ENCODE measurements around the gene LRRC56.

Gene LRRC56

DNA sequence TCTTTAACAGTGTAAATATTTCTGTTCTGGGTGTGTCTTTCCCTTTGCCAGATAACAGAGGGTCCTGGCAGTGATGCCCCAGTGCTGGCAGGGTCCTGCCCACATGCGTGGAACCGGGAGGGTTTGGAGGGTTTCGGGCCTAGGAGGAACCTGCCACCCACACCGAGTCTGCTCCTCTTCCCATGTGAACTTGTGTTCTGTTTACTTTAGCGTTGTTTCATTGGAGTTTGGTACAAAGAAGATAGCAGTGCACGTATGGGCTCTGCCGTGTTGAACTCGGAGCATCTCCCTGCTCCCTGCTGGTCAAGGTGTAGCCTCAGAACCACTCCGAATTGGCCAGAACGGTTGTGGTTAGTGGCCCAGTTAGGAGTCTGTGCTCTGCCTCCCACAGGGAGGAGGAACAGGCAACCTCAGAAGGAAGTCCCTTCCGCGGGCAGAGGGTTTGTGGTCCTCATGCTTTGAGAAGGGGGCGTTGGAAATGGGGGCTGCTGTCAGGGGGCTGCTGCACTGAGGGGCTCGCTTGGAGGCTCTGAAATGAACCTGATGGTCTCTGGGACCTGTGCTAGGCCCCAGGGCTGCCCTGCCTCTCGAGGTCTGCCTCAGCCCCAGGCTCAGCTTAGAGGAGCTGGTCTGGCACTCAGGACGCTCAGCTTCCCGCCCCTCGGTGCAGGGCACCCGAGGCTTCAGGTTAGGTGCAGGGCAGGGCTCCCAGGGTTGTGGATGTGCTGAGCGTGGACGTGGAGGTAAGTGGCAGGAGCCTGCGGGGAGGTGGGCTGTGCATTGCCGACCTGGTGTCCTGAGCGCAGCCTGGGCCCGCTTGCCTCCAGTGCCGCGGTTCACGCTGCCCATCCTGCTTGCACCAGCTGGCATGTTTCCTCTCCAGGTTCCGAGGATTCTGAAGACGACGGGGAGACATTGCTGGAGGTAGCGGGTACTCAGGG, 49.3 kb downstream of the LRRC56 start:
- DNase-seq, result no peak
- in situ Hi-C loops (cut with MboI; ENCODE audit: low pct_unique_long_range_greater_than_20kb, low sequenced_read_pairs), result no loop called here

DNA sequence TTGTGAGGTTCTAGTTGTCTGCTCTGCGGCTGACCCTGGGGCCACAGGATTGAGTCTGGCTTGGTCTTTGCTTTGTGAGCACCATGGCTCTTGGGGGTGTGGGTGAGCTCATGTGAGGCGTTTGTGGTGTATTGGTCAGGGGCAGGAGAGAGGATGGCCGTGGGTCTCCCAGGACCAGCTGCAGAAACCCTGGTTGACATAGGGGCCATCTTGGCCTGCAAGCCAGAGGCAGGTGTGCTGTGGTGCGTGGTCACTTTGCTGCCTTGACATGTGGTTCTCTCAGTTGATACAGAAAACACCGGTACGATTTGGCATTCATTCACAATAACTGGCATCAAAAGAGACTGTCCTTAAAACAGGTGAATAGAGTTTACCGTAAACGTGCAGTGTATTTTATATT, 50.2 kb downstream of the LRRC56 start:
- in situ Hi-C loops (cut with MboI; ENCODE audit: low pct_unique_long_range_greater_than_20kb, low sequenced_read_pairs), result no loop called here
- no peak for DNase-seq

DNA sequence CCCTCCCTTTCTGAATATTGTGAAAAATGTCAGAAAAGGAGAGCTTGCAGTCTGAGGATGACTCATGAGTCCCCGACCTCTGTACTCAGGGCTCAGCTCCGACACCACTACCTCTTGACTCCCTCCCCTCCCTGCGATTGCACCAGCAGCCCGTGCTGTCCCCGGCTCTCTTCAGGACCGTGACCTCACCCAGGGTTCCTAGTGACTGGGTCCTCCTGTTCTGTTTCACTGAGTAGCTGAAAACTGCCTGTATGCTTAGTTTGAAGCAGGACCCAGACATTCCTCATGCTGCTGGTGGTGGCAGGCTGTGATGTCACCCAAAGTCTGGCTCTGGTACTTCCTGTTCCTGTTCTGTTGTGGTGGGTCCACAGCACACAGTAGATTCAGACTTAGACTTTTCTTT, 50.7 kb downstream of the LRRC56 start:
- in situ Hi-C loops (cut with MboI; ENCODE audit: low pct_unique_long_range_greater_than_20kb, low sequenced_read_pairs), result no loop called here
- DNase-seq, result peak; percentile 29

DNA sequence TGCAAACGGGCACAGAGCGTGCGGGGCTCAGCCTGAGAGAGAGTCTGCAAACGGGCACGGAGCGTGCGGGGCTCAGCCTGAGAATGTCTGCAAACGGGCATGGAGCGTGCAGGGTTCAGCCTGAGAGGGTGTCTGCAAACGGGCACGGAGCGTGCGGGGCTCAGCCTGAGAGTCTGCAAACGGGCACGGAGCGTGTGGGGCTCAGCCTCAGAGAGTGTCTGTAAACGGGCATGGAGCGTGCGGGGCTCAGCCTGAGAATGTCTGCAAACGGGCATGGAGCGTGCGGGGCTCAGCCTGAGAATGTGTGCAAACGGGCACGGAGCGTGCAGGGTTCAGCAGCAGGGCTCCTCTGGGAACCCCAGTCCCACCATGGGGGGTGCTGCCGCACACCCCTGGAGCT, 52.5 kb downstream of the LRRC56 start:
- no peak for DNase-seq
- in situ Hi-C loops (cut with MboI; ENCODE audit: low pct_unique_long_range_greater_than_20kb, low sequenced_read_pairs), result no loop called here

DNA sequence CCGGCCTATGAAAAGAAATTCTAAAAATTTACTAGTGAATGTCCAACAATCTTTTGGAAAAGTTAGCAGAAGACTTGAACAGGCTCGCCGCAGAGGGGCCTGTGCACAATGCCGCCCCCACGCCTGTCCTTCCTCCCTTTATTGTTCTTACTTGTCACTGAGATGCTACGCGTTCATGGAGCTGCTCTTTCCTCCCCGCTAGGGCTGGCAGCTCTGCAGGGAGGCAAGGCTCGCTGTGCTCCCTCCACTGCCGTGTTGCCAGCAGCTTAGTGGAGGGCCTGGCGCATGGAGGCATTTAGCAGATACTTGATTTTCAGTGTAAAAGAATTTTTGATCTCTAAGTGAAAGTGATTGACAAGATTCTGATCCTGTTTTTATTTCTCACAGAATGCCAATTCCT, 53.7 kb downstream of the LRRC56 start:
- no peak for DNase-seq
- in situ Hi-C loops (cut with MboI; ENCODE audit: low pct_unique_long_range_greater_than_20kb, low sequenced_read_pairs), result no loop called here

DNA sequence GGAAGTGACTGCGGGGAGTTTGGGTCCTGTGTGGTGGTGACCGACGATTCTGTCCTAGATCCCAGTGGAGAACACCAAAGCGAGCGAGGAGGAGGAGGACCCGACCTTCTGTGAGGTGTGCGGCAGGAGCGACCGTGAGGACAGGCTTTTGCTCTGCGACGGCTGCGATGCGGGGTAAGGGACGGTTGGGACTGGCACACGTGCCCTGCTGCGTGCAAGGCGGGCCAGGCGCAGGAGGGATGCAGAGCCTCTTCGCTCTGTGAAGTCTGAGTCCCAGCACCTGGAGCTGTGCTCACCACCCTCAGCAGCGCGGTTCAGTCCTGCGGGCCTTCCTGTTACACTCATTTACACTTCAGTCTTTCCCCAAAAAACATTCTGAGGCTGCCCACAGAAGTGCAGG, 55.2 kb downstream of the LRRC56 start:
- no peak for DNase-seq
- in situ Hi-C loops (cut with MboI; ENCODE audit: low pct_unique_long_range_greater_than_20kb, low sequenced_read_pairs), result no loop called here

DNA sequence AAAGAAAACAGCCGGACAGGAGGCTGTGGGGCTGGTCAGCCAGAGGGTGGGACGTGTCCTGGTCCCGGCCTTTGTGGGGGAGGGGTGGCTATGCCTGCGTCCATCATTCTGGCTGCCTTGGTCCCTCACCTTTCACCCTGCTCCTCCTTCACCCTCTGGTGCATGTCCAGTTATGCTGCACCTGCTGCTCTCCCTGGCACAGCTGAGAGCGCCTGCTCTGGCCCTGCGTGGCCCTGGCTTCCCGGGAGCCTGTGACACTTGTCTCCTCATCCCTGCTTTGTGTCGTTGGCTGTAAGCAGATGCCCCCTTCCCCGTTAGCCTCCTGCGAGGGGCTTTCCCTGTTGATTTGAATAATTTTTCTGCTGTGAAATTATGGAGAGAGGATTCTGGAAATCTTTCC, 55.6 kb downstream of the LRRC56 start:
- DNase-seq, result no peak
- in situ Hi-C loops (cut with MboI; ENCODE audit: low pct_unique_long_range_greater_than_20kb, low sequenced_read_pairs), result no loop called here

DNA sequence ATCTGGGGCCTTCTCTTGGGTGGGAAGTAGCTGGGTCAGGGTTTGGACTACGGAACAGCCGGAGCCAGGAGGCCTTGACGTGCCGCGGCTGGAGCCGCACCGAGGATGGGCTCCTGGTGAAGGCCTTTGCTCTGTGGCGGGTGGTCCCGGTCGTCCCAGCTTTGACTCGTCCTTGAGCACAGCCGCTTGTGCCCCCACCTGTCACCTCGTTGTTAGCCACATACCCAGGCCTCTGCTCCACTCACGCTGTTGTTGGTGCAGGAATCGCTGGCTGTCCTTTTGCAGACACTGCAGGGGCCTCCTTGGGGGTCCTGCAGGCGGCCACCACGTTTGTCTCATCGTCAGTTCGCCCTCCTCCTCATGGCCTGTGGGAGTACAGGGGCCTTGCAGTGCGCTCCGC, 56.0 kb downstream of the LRRC56 start:
- in situ Hi-C loops (cut with MboI; ENCODE audit: low pct_unique_long_range_greater_than_20kb, low sequenced_read_pairs), result no loop called here
- no peak for DNase-seq

DNA sequence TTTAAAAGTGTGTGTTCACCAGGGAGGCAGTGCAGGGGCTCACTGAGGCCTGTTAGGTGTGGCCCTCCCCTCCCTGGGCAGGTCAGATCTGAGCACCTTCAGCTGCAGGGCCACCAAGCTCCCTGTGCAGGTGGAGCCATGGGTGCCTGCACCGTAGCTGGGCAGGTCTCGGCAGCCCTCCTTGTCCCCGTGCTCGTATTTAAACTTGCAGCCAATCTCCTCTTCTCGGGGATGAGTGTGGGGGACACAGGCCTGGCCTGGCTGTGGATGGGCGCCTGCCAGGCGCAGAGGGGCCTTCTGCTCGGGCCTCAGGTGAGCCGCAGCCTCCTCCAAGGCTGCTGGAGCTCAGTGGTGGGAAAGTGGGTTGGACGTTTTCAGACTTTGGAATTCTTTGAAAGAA, 58.1 kb downstream of the LRRC56 start:
- in situ Hi-C loops (cut with MboI; ENCODE audit: low pct_unique_long_range_greater_than_20kb, low sequenced_read_pairs), result no loop called here
- no peak for DNase-seq

DNA sequence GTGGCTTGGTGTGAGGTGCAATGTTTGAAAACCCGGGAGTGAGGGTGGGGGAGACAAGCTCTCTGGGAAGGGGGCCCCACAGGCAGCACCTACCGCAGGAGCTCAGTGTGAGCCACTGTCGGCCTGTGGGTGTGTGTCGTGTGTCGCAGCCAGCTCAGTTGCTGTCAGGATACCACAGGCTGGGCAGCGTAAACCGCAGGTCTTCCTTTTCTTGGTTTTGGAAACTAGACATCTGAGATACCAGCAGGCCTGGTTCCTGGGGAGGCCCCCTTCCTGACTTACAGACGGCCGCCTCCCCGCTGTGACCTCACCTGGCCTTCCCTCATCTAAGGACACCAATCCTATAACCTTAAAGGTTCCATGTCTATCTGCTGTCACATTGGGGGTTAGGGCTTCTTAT, 59.0 kb downstream of the LRRC56 start:
- DNase-seq, result no peak
- in situ Hi-C loops (cut with MboI; ENCODE audit: low pct_unique_long_range_greater_than_20kb, low sequenced_read_pairs), result no loop called here

DNA sequence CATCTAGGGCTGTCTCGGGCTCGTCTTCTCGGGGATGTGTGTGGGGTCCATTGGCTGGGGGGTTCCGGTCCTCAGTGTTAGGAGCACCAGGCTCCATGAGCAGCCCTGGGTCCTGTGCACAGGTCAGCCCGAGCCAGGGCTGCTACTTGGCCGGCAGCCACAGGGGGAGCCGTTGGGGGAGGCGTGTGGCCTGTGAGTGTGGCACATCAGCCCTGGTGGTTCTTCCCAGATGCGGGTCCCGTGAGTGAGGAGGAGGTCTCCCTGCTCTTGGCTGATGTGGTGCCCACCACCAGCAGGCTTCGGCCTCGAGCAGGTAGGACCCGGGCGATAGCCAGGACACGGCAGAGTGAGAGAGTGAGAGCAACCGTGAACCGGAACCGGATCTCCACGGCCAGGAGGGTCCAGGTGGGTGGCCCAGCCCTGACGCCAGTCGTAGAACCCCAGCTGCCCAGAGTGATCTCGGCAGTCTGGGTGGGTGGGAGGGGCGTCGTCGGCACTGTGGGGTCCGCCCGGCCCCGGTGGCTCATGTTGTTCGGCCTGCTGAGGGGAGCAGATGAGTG, 59.9 kb downstream of the LRRC56 start:
- no peak for DNase-seq
- in situ Hi-C loops (cut with MboI; ENCODE audit: low pct_unique_long_range_greater_than_20kb, low sequenced_read_pairs), result no loop called here

DNA sequence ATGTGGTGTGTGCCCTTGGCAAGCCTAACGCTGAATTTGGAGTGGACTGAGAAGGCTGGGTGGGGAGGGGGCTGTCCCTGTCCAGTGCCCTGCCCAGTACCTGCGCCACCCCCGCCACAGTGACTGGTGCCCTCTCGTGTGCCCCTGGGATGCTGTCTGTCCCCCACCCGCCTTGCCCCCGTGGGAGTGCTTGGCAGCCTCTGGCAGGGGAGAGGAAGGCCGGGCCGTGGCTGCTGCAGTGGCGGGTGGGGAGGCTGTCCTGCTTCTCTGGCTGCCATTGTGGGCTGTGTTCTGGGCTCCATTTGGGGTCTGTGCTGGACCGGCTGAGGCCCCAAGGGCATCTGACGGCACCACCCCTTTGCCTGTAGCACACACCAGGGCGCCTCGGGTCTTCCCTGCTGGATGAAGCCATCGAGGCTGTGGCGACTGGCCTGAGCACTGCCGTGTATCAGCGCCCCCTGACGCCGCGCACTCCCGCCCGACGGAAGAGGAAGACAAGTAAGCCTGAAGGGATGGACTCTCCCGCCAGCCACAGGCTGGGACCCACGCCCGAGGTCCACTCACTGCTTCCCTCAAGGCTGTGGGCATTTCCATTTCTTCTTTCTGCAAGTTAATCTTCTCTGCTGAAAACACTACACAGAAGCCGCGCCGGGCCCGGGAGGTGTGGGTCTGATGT, 60.8 kb downstream of the LRRC56 start:
- DNase-seq, result no peak
- in situ Hi-C loops (cut with MboI; ENCODE audit: low pct_unique_long_range_greater_than_20kb, low sequenced_read_pairs), result no loop called here

DNA sequence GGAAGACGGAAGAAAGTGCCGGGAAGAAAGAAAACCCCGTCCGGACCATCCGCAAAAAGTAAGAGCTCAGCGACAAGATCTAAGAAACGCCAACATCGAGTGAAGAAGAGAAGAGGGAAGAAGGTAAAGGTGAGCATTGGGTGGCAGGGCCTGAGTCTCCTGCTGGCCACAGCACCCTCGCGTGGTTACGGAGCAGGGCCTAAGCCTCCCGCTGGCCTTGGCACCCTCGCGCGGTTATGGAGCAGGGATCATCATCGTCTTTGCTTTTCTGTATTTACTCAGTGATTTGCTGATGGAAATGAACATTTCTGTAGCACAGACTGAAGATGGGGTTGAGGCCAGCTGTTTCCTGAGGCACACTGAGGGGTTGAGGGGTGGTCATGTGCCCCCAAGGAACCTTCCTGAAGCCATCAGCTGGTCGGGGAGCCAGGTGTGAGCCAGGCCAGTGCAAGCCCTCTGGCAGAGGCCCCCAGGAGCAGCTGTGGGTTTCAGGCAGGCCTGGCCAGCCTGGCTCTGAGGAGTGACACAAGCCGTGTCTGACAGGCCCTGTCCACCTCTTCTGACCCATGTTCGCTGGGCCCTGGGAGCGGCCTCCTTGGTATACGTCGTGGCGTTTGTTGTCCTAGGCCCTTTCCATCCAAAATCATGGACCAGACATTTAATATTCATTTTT, 64.4 kb downstream of the LRRC56 start:
- DNase-seq, result no peak
- in situ Hi-C loops (cut with MboI; ENCODE audit: low pct_unique_long_range_greater_than_20kb, low sequenced_read_pairs), result no loop called here

DNA sequence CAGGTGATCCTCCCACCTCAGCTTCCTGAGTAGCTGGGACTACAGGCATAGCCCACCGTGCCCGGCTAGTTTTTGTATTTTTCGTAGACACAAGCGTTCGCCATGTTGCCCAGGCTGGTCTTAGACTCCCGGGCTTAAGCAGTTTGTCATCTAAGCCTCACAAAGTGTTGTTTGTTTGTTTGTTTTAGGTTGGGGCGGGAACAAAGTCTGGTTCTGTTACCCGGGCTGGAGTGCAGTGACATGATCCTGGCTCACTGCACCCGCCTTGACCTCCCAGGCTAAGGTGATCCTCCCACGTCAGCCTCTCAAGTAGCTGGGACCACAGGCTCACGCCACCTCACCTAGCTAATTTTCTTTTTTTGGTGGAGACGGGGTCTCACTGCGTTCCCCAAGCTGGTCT, 65.8 kb downstream of the LRRC56 start:
- in situ Hi-C loops (cut with MboI; ENCODE audit: low pct_unique_long_range_greater_than_20kb, low sequenced_read_pairs), result no loop called here
- no peak for DNase-seq

Data from KBM-7 (cell line).